DOHH2 (cell line): ENCODE measurements around the gene PREX1.

Experiments
- EZH2phosphoT487 ChIP-seq: fragments of 200-600 bp; sonication (generic); IDR thresholded peaks from 2 replicates; pipeline ENCODE4 v1.6.1; 2017; ENCODE audit warnings: borderline replicate concordance, mild to moderate bottlenecking, antibody characterized with exemption, low read length, moderate library complexity, mixed read lengths
- TF ChIP-seq, protein P1 (sequence below): fragments of 200-600 bp; sonication (generic); IDR thresholded peaks from one replicate; pipeline ENCODE4 v1.5.1; 2014; ENCODE audit warnings: antibody characterized with exemption, mild to moderate bottlenecking, low read depth, low read length; ENCODE audit not compliant: poor library complexity, severe bottlenecking

GRCh38 chr20:48708630-48709029, 119.2 kb downstream of the PREX1 start:
- TF ChIP-seq, protein P1, sequence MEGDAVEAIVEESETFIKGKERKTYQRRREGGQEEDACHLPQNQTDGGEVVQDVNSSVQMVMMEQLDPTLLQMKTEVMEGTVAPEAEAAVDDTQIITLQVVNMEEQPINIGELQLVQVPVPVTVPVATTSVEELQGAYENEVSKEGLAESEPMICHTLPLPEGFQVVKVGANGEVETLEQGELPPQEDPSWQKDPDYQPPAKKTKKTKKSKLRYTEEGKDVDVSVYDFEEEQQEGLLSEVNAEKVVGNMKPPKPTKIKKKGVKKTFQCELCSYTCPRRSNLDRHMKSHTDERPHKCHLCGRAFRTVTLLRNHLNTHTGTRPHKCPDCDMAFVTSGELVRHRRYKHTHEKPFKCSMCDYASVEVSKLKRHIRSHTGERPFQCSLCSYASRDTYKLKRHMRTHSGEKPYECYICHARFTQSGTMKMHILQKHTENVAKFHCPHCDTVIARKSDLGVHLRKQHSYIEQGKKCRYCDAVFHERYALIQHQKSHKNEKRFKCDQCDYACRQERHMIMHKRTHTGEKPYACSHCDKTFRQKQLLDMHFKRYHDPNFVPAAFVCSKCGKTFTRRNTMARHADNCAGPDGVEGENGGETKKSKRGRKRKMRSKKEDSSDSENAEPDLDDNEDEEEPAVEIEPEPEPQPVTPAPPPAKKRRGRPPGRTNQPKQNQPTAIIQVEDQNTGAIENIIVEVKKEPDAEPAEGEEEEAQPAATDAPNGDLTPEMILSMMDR: no peak
- no peak for TF ChIP-seq EZH2phosphoT487
